ENCODE results near the gene SLC4A7.
"Not testable (repeated sequence)": the region's sequence is repeated elsewhere in the genome, so short reads cannot be mapped to it uniquely, and the experiment has no call there.

SLC4A7 gene

GRCh38 chr3:27360113-27361078 lies 123.8 kb downstream of the SLC4A7 start:
- no peak for DNase-seq (ENCODE audit: low read depth)

GRCh38 chr3:27358372-27358771 lies 125.8 kb downstream of the SLC4A7 start:
- DNase-seq (ENCODE audit: low read depth) = no peak

- peak; percentile 27 for DNase-seq (ENCODE audit: low read depth)
Observed at GRCh38 chr3:27357665-27358258, 126.4 kb downstream of the SLC4A7 start.

GRCh38 chr3:27356976-27357375 lies 127.2 kb downstream of the SLC4A7 start:
- DNase-seq (ENCODE audit: low read depth) = no peak

GRCh38 chr3:27354588-27355203 lies 129.5 kb downstream of the SLC4A7 start:
- DNase-seq (ENCODE audit: low read depth) = no peak

- no peak for DNase-seq (ENCODE audit: low read depth)
Observed at GRCh38 chr3:27354161-27354560, 130.0 kb downstream of the SLC4A7 start.

- DNase-seq (ENCODE audit: low read depth) = no peak
Observed at GRCh38 chr3:27353221-27353620, 131.0 kb downstream of the SLC4A7 start.

GRCh38 chr3:27352047-27352446 lies 132.1 kb downstream of the SLC4A7 start:
- DNase-seq (ENCODE audit: low read depth) = no peak

GRCh38 chr3:27349832-27350231 lies 134.4 kb downstream of the SLC4A7 start:
- DNase-seq (ENCODE audit: low read depth) = no peak

- DNase-seq (ENCODE audit: low read depth) = no peak
Observed at GRCh38 chr3:27345959-27346865, 138.0 kb downstream of the SLC4A7 start.

- no peak for DNase-seq (ENCODE audit: low read depth)
Observed at GRCh38 chr3:27345493-27345892, 138.7 kb downstream of the SLC4A7 start.

- DNase-seq (ENCODE audit: low read depth) = no peak
Observed at GRCh38 chr3:27345045-27345444, 139.1 kb downstream of the SLC4A7 start.

GRCh38 chr3:27344192-27344591 lies 140.0 kb downstream of the SLC4A7 start:
- DNase-seq (ENCODE audit: low read depth) = no peak

GRCh38 chr3:27342267-27342666 lies 141.9 kb downstream of the SLC4A7 start:
- no peak for DNase-seq (ENCODE audit: low read depth)

GRCh38 chr3:27340534-27340933 lies 143.7 kb downstream of the SLC4A7 start:
- DNase-seq (ENCODE audit: low read depth) = no peak

GRCh38 chr3:27335571-27335970 lies 148.6 kb downstream of the SLC4A7 start:
- DNase-seq (ENCODE audit: low read depth) = no peak

GRCh38 chr3:27333843-27334242 lies 150.3 kb downstream of the SLC4A7 start:
- DNase-seq (ENCODE audit: low read depth) = no peak

GRCh38 chr3:27328982-27329762 lies 155.0 kb downstream of the SLC4A7 start:
- DNase-seq (ENCODE audit: low read depth) = not testable (repeated sequence)

GRCh38 chr3:27326629-27327545 lies 157.3 kb downstream of the SLC4A7 start:
- DNase-seq (ENCODE audit: low read depth) = peak; percentile 72

- DNase-seq (ENCODE audit: low read depth) = no peak
Observed at GRCh38 chr3:27326202-27326601, 158.0 kb downstream of the SLC4A7 start.

Measured in stromal cell of bone marrow (primary cell).